NCI-H2029 (cell line): Measurements from ENCODE around the gene EPHA7.

Experiments
- DNase-seq: peaks from one replicate; lab custom pipeline; 2025; lab: John Stamatoyannopoulos, UW

The EPHA7 gene

GRCh38 chr6:93419304-93420162, at the start of gene EPHA7:
EPHA7 (minus strand) TSS chr6:93419559; CDS start chr6:93419341, 218 bp downstream.
- DNase-seq: peak; percentile 97

GRCh38 chr6:93468291-93468690, 48.9 kb upstream of the EPHA7 start:
- DNase-seq: no peak

- DNase-seq: no peak
These were observed 35.2 kb upstream of the EPHA7 start for GRCh38 chr6:93454533-93454932.

GRCh38 chr6:93453956-93454355, 34.6 kb upstream of the EPHA7 start:
- DNase-seq: no peak

GRCh38 chr6:93447874-93448273, 28.5 kb upstream of the EPHA7 start:
- no peak for DNase-seq

GRCh38 chr6:93437491-93437890, 18.1 kb upstream of the EPHA7 start:
- DNase-seq: no peak

GRCh38 chr6:93433592-93433991, 14.2 kb upstream of the EPHA7 start:
- no peak for DNase-seq

- DNase-seq: no peak
These were observed 5.1 kb upstream of the EPHA7 start for GRCh38 chr6:93424303-93425064.

GRCh38 chr6:93423542-93423941, 4.2 kb upstream of the EPHA7 start:
- peak; percentile 66 for DNase-seq

GRCh38 chr6:93420163-93420795, 920 bp upstream of the EPHA7 start:
- no peak for DNase-seq

GRCh38 chr6:93418408-93419303, 703 bp downstream of the EPHA7 start:
- DNase-seq: peak; percentile 75

GRCh38 chr6:93418033-93418407, 1.3 kb downstream of the EPHA7 start:
- DNase-seq: no peak

GRCh38 chr6:93417421-93418013, 1.8 kb downstream of the EPHA7 start:
- DNase-seq: peak; percentile 43

- peak; percentile 78 for DNase-seq
These were observed 2.6 kb downstream of the EPHA7 start for GRCh38 chr6:93416571-93417420.

GRCh38 chr6:93413190-93413589, 6.2 kb downstream of the EPHA7 start:
- no peak for DNase-seq

GRCh38 chr6:93412452-93412851, 6.9 kb downstream of the EPHA7 start:
- no peak for DNase-seq

- peak; percentile 71 for DNase-seq
These were observed 12.2 kb downstream of the EPHA7 start for GRCh38 chr6:93407186-93407585.

GRCh38 chr6:93403390-93403789, 16.0 kb downstream of the EPHA7 start:
- no peak for DNase-seq

- no peak for DNase-seq
These were observed 20.6 kb downstream of the EPHA7 start for GRCh38 chr6:93398723-93399122.

GRCh38 chr6:93394471-93394870, 24.9 kb downstream of the EPHA7 start:
- no peak for DNase-seq
